ENCODE results near the gene SCMH1. TPM values are rescaled to one million over a fixed set of nuclear protein-coding genes. Genes with fewer than 3 reads are reported as not detected.
"Not testable (repeated sequence)": the region's sequence is repeated elsewhere in the genome, so short reads cannot be mapped to it uniquely, and the experiment has no call there.

The SCMH1 gene
- polyA plus RNA-seq, 1 donor = 37.6 TPM

- no peak for DNase-seq
Measured at GRCh38 chr1:41249319-41249718, 7.2 kb upstream of the SCMH1 start.

- DNase-seq = no peak
Measured at GRCh38 chr1:41246568-41246967, 4.5 kb upstream of the SCMH1 start.

GRCh38 chr1:41245659-41246058, 3.6 kb upstream of the SCMH1 start:
- DNase-seq = no peak

- no peak for DNase-seq
Measured at GRCh38 chr1:41243079-41243385, 926 bp upstream of the SCMH1 start.

GRCh38 chr1:41242342-41243078, 404 bp upstream of the SCMH1 start:
- peak; percentile 12 for DNase-seq

- DNase-seq = peak; percentile 40
Measured at GRCh38 chr1:41241354-41241748, 755 bp downstream of the SCMH1 start.

- DNase-seq = peak; percentile 18
Measured at GRCh38 chr1:41240781-41241353, 1.2 kb downstream of the SCMH1 start.

- DNase-seq = peak; percentile 29
Measured at GRCh38 chr1:41239988-41240610, 2.0 kb downstream of the SCMH1 start.

GRCh38 chr1:41238311-41238988, 3.7 kb downstream of the SCMH1 start:
- no peak for DNase-seq

- DNase-seq = no peak
Measured at GRCh38 chr1:41236781-41237180, 5.3 kb downstream of the SCMH1 start.

- no peak for DNase-seq
Measured at GRCh38 chr1:41235893-41236292, 6.2 kb downstream of the SCMH1 start.

- DNase-seq = no peak
Measured at GRCh38 chr1:41233708-41234107, 8.4 kb downstream of the SCMH1 start.

GRCh38 chr1:41232305-41232704, 9.8 kb downstream of the SCMH1 start:
- no peak for DNase-seq

- no peak for DNase-seq
Measured at GRCh38 chr1:41230656-41231055, 11.4 kb downstream of the SCMH1 start.

- not testable (repeated sequence) for DNase-seq
Measured at GRCh38 chr1:41229219-41229618, 12.9 kb downstream of the SCMH1 start.

GRCh38 chr1:41226815-41227434, 15.2 kb downstream of the SCMH1 start:
- no peak for DNase-seq

- DNase-seq = no peak
Measured at GRCh38 chr1:41225495-41225894, 16.6 kb downstream of the SCMH1 start.

GRCh38 chr1:41222496-41222895, 19.6 kb downstream of the SCMH1 start:
- DNase-seq = no peak

- no peak for DNase-seq
Measured at GRCh38 chr1:41221995-41222394, 20.1 kb downstream of the SCMH1 start.

GRCh38 chr1:41218152-41218551, 24.0 kb downstream of the SCMH1 start:
- DNase-seq = no peak

GRCh38 chr1:41217441-41217840, 24.7 kb downstream of the SCMH1 start:
- no peak for DNase-seq

- DNase-seq = no peak
Measured at GRCh38 chr1:41215623-41216022, 26.5 kb downstream of the SCMH1 start.

GRCh38 chr1:41213341-41213740, 28.8 kb downstream of the SCMH1 start:
- DNase-seq = no peak

All from hindlimb muscle (tissue), 1 donor.